ENCODE data around the gene AP4S1. TPM values are rescaled to one million over a fixed set of nuclear protein-coding genes. Genes with fewer than 3 reads are reported as not detected.

Gene AP4S1
- total RNA-seq, 1 donor from 2014 or later: 9.2 TPM

DNA sequence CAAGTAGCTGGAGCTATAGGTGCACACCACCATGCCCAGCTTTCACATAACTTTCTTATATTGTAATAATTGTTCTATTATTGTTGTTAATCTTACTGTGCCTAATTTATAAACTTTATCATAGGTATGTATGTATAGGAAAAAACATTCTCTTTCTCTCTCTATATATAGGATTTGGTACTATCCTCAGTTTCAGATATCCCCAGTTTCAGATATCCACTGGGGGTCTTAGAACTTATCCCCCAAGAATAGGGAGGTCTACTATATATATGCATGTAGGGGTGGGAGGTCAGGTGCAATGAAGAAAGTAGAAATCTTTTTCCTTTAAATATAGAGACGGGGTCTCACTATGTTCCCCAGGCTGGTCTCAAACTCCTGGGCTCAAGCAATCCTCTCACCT lies 71.6 kb downstream of the AP4S1 start:
- Mint-ChIP-seq H3K9me3 (ENCODE audit: unreplicated experiment) (no peaks in the 10 kb centered on the region), H3K36me3 (ENCODE audit: low read depth, unreplicated experiment) (peaks cover 27% of the 10 kb centered on the region), H3K27me3 (ENCODE audit: unreplicated experiment) (no peaks in the 10 kb centered on the region), H3K4me1 (ENCODE audit: unreplicated experiment) (no peaks in the 10 kb centered on the region), H3K4me3 (ENCODE audit: unreplicated experiment) (no peak overlapping the region), H3K27ac (ENCODE audit: unreplicated experiment) (no peak overlapping the region)
- no peak for DNase-seq (ENCODE audit: low spot score)
- TF ChIP-seq, protein P1, sequence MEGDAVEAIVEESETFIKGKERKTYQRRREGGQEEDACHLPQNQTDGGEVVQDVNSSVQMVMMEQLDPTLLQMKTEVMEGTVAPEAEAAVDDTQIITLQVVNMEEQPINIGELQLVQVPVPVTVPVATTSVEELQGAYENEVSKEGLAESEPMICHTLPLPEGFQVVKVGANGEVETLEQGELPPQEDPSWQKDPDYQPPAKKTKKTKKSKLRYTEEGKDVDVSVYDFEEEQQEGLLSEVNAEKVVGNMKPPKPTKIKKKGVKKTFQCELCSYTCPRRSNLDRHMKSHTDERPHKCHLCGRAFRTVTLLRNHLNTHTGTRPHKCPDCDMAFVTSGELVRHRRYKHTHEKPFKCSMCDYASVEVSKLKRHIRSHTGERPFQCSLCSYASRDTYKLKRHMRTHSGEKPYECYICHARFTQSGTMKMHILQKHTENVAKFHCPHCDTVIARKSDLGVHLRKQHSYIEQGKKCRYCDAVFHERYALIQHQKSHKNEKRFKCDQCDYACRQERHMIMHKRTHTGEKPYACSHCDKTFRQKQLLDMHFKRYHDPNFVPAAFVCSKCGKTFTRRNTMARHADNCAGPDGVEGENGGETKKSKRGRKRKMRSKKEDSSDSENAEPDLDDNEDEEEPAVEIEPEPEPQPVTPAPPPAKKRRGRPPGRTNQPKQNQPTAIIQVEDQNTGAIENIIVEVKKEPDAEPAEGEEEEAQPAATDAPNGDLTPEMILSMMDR (IDR thresholded peaks at IDR 0.05; ENCODE audit: unreplicated experiment): no peak

DNA sequence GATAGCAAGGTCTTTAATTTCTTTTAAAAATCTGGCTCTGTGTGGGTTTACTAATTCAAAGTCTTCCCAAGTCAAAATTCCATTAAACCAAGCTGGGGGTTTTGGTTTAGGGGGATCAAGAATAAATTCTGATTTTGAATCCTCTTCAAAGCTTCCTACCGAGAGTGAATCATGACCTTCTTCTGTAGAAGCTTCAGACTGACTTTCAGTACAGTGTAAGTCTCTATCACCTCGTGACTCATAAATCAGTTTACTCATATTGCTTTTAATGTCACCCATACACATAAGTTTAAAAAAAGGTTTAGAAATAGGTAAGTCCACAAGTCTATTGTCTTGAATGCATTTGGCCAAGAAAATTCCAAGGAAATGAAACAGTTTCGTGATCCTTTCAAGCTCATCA lies 81.3 kb downstream of the AP4S1 start:
- H3K4me1 Mint-ChIP-seq (ENCODE audit: unreplicated experiment): no peaks in the 10 kb centered on the region
- H3K36me3 Mint-ChIP-seq (ENCODE audit: low read depth, unreplicated experiment): peaks cover 51% of the 10 kb centered on the region
- peak overlapping the region; percentile 10 for H3K4me3 Mint-ChIP-seq (ENCODE audit: unreplicated experiment)
- DNase-seq (ENCODE audit: low spot score): no peak
- no peaks in the 10 kb centered on the region for H3K27me3 Mint-ChIP-seq (ENCODE audit: unreplicated experiment)
- no peaks in the 10 kb centered on the region for H3K9me3 Mint-ChIP-seq (ENCODE audit: unreplicated experiment)
- H3K27ac Mint-ChIP-seq (ENCODE audit: unreplicated experiment): no peak overlapping the region
- TF ChIP-seq, protein P1 (IDR thresholded peaks at IDR 0.05; ENCODE audit: unreplicated experiment): no peak

DNA sequence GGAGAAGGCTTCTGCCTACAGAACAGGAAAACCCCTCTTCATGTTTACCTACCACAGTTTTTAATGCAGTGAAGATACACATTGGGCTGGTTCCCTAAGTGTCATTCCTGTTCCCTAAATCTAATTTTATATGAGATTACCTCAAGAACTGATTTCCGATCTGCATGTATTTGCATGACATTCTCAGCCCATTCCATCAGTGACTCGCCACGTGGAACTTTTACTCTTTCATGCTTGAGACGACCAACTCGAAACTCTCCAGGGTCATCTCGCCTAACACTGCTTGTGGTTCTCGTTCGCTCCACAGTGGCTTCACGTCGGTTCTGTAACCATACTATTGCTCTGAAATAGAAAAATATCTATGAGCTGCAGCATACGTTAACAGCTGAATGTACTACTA lies 83.8 kb downstream of the AP4S1 start:
- Mint-ChIP-seq H3K27ac (ENCODE audit: unreplicated experiment) (no peak overlapping the region), H3K4me3 (ENCODE audit: unreplicated experiment) (no peak overlapping the region), H3K36me3 (ENCODE audit: low read depth, unreplicated experiment) (peaks cover 36% of the 10 kb centered on the region)

DNA sequence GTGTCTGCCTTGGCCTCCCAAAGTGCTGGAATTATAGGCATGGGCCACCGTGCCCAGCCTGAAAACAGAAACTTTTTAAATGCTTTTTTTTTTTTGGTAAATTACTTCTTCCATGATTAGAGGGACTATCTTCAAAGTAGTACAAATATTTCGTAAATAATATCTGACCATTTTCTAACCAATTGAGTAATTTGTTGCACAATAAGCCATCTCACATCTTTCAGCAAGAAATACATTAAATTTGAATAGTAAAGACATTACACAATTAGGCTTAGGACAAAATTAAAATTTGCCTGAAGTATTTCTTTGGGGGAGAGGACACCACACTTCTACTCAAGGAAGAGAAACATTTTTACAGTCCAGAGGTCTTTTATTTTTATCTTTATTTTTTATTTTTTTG lies 85.4 kb downstream of the AP4S1 start:
- Mint-ChIP-seq H3K4me1 (ENCODE audit: unreplicated experiment) (no peaks in the 10 kb centered on the region), H3K27ac (ENCODE audit: unreplicated experiment) (no peak overlapping the region), H3K36me3 (ENCODE audit: low read depth, unreplicated experiment) (peaks cover 27% of the 10 kb centered on the region), H3K27me3 (ENCODE audit: unreplicated experiment) (no peaks in the 10 kb centered on the region), H3K9me3 (ENCODE audit: unreplicated experiment) (no peaks in the 10 kb centered on the region), H3K4me3 (ENCODE audit: unreplicated experiment) (no peak overlapping the region)
- no peak for DNase-seq (ENCODE audit: low spot score)
- TF ChIP-seq, protein P1 (IDR thresholded peaks at IDR 0.05; ENCODE audit: unreplicated experiment): no peak

More for the DNA sequence above, 83.8 kb downstream of the AP4S1 start:
- no peak for DNase-seq (ENCODE audit: low spot score)
- Mint-ChIP-seq H3K9me3 (ENCODE audit: unreplicated experiment) (no peaks in the 10 kb centered on the region), H3K27me3 (ENCODE audit: unreplicated experiment) (no peaks in the 10 kb centered on the region), H3K4me1 (ENCODE audit: unreplicated experiment) (no peaks in the 10 kb centered on the region)
- TF ChIP-seq, protein P1 (IDR thresholded peaks at IDR 0.05; ENCODE audit: unreplicated experiment): no peak

DNA sequence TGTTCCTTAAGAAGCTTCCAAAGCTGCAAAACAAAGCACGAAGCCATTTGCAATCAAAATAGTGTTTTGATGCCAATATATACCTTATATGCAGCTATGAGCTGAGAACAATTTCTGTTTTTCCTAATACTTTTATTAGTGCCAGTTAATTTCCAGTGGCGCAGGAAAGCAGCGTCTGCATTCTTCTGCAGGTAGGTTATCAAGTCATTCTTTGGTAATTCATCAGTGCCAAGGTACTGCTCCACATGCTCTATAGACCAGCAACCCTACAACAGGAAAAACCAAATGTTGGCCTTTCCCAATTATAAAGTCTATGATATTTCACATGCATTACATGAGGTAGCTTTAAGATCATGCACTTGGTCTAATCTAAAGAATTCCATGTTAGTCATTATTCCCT lies 88.3 kb downstream of the AP4S1 start:
- H3K36me3 Mint-ChIP-seq (ENCODE audit: low read depth, unreplicated experiment): peaks cover 38% of the 10 kb centered on the region
- H3K27ac Mint-ChIP-seq (ENCODE audit: unreplicated experiment): no peak overlapping the region
- H3K27me3 Mint-ChIP-seq (ENCODE audit: unreplicated experiment): no peaks in the 10 kb centered on the region
- H3K9me3 Mint-ChIP-seq (ENCODE audit: unreplicated experiment): no peaks in the 10 kb centered on the region
- peak overlapping the region; percentile 31 for H3K4me3 Mint-ChIP-seq (ENCODE audit: unreplicated experiment)
- no peak for DNase-seq (ENCODE audit: low spot score)
- TF ChIP-seq, protein P1 (IDR thresholded peaks at IDR 0.05; ENCODE audit: unreplicated experiment): no peak
- no peaks in the 10 kb centered on the region for H3K4me1 Mint-ChIP-seq (ENCODE audit: unreplicated experiment)

All from endothelial cell (in vitro differentiated cells).